Measurements from ENCODE around the gene ZNF3. TPM values are rescaled to one million over a fixed set of nuclear protein-coding genes. Genes with fewer than 3 reads are reported as not detected.

The ZNF3 gene
- total and polyA plus RNA-seq, 2 experiments from 2014 or later = 23.4 to 48.9 TPM

DNA sequence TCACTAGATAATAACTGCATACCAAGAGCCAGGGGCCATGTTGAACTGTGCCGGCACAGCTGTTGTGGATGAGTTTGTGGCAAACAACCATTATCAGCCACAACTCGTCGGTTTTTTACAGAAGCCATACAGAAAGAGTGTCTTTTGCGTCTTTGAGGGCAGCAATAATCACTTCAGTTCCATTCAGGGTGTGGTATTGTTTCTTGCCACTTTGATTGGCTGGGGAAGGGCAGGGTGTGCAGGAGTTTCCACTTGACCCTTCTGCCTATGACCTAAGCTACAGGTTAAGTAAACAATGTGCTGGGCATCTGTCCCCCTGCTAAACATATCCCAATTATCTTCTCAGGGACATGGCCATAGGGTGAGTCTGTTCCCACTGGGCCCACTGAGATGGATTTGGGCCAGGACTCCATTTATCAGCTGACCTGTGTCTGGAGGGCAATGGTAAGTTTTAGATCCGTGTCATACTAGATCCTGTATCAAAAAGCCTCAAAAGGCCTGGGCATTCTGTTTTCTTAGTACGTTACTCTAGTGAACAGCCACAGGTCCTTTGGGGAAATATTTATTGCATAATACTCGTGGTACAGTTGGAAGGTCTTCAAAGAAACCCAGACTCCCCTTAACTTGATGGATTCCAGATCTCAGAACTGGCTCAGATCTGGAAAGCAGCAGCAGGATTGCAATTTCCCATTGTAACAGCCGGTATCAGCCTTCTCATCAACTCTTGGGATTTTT lies 15.9 kb downstream of the ZNF3 start:
- H4K20me1 ChIP-seq (replicated peaks; ENCODE audit: insufficient read depth) = peaks cover 6% of the 10 kb centered on the region
- peaks cover 4% of the 10 kb centered on the region; the same call in 1 of the 2 replicates for H3K79me2 ChIP-seq (replicated peaks; ENCODE audit: insufficient read depth)
- no peak for TF ChIP-seq ZNF114 (CRISPR knock-in tag; IDR thresholded peaks at IDR 0.05)
- TF ChIP-seq, protein P1, sequence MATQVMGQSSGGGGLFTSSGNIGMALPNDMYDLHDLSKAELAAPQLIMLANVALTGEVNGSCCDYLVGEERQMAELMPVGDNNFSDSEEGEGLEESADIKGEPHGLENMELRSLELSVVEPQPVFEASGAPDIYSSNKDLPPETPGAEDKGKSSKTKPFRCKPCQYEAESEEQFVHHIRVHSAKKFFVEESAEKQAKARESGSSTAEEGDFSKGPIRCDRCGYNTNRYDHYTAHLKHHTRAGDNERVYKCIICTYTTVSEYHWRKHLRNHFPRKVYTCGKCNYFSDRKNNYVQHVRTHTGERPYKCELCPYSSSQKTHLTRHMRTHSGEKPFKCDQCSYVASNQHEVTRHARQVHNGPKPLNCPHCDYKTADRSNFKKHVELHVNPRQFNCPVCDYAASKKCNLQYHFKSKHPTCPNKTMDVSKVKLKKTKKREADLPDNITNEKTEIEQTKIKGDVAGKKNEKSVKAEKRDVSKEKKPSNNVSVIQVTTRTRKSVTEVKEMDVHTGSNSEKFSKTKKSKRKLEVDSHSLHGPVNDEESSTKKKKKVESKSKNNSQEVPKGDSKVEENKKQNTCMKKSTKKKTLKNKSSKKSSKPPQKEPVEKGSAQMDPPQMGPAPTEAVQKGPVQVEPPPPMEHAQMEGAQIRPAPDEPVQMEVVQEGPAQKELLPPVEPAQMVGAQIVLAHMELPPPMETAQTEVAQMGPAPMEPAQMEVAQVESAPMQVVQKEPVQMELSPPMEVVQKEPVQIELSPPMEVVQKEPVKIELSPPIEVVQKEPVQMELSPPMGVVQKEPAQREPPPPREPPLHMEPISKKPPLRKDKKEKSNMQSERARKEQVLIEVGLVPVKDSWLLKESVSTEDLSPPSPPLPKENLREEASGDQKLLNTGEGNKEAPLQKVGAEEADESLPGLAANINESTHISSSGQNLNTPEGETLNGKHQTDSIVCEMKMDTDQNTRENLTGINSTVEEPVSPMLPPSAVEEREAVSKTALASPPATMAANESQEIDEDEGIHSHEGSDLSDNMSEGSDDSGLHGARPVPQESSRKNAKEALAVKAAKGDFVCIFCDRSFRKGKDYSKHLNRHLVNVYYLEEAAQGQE (IDR thresholded peaks at IDR 0.05; ENCODE audit: unreplicated experiment) = no peak
- TF ChIP-seq, protein P2, sequence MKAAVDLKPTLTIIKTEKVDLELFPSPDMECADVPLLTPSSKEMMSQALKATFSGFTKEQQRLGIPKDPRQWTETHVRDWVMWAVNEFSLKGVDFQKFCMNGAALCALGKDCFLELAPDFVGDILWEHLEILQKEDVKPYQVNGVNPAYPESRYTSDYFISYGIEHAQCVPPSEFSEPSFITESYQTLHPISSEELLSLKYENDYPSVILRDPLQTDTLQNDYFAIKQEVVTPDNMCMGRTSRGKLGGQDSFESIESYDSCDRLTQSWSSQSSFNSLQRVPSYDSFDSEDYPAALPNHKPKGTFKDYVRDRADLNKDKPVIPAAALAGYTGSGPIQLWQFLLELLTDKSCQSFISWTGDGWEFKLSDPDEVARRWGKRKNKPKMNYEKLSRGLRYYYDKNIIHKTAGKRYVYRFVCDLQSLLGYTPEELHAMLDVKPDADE (IDR thresholded peaks at IDR 0.05) = no peak
- TF ChIP-seq POLR2AphosphoS5 (IDR thresholded peaks at IDR 0.05; ENCODE audit: low read depth) = 0 out of 2 replicates have a peak, but pooled peaks have one; percentile 31
- H3K27ac ChIP-seq (ENCODE audit: low read depth) = no peak overlapping the region
- peaks cover 90% of the 10 kb centered on the region for H3K36me3 Mint-ChIP-seq (ENCODE audit: low read depth)
- 0 out of 2 replicates have a peak, but pooled peaks cover 3% of the 10 kb centered on the region for H3K27me3 ChIP-seq (ENCODE audit: insufficient read depth)
- H3K27ac Mint-ChIP-seq = no peak overlapping the region
- DNase-seq (ENCODE audit: low spot score) (no peak), ATAC-seq (no peak)
- H3K4me3 Mint-ChIP-seq = no peak overlapping the region
- H3K36me3 ChIP-seq (ENCODE audit: insufficient read depth) = peaks cover 28% of the 10 kb centered on the region
- no peaks in the 10 kb centered on the region for H3K4me1 ChIP-seq (ENCODE audit: insufficient read depth)
- H3K4me1 Mint-ChIP-seq = no peaks in the 10 kb centered on the region
- H3K4me3 ChIP-seq = no peak overlapping the region
- no peaks in the 10 kb centered on the region for H3K9me2 ChIP-seq (ENCODE audit: insufficient read depth)
- no peak overlapping the region for H3K4me2 ChIP-seq
- H2AFZ ChIP-seq = no peak overlapping the region
- peaks cover 17% of the 10 kb centered on the region for H3K27me3 Mint-ChIP-seq (ENCODE audit: insufficient read depth, low read depth, poor library complexity)
- peaks cover 24% of the 10 kb centered on the region for H3K9me3 Mint-ChIP-seq
- peaks cover 27% of the 10 kb centered on the region for H3F3A ChIP-seq (replicated peaks; ENCODE audit: low read depth)

DNA sequence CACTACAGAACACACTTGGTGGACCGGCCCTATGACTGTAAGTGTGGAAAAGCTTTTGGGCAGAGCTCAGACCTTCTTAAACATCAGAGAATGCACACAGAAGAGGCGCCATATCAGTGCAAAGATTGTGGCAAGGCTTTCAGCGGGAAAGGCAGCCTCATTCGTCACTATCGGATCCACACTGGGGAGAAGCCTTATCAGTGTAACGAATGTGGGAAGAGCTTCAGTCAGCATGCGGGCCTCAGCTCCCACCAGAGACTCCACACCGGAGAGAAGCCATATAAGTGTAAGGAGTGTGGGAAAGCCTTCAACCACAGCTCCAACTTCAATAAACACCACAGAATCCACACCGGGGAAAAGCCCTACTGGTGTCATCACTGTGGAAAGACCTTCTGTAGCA lies 17.4 kb downstream of the ZNF3 start:
- ATAC-seq = no peak
- TF ChIP-seq CREB1 (CRISPR knock-in tag; IDR thresholded peaks at IDR 0.05; ENCODE audit: low read depth) (no peak), STAT1 (IDR thresholded peaks at IDR 0.05; ENCODE audit: unreplicated experiment) (no peak), JUNB (IDR thresholded peaks at IDR 0.05; ENCODE audit: unreplicated experiment) (no peak), POLR2AphosphoS5 (IDR thresholded peaks at IDR 0.05; ENCODE audit: low read depth) (no peak)
- TF ChIP-seq, protein P1 (IDR thresholded peaks at IDR 0.05; ENCODE audit: unreplicated experiment) = no peak
- TF ChIP-seq, protein P3, sequence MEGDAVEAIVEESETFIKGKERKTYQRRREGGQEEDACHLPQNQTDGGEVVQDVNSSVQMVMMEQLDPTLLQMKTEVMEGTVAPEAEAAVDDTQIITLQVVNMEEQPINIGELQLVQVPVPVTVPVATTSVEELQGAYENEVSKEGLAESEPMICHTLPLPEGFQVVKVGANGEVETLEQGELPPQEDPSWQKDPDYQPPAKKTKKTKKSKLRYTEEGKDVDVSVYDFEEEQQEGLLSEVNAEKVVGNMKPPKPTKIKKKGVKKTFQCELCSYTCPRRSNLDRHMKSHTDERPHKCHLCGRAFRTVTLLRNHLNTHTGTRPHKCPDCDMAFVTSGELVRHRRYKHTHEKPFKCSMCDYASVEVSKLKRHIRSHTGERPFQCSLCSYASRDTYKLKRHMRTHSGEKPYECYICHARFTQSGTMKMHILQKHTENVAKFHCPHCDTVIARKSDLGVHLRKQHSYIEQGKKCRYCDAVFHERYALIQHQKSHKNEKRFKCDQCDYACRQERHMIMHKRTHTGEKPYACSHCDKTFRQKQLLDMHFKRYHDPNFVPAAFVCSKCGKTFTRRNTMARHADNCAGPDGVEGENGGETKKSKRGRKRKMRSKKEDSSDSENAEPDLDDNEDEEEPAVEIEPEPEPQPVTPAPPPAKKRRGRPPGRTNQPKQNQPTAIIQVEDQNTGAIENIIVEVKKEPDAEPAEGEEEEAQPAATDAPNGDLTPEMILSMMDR (conservative IDR thresholded peaks at IDR 0.05; ENCODE audit: low read depth in 2 of 2) = no peak

More for the DNA sequence above, 17.4 kb downstream of the ZNF3 start:
- Histone ChIP-seq H3K9me2 (ENCODE audit: insufficient read depth) (no peaks in the 10 kb centered on the region), H3K27ac (ENCODE audit: low read depth) (no peak overlapping the region), H3F3A (replicated peaks; ENCODE audit: low read depth) (peaks cover 21% of the 10 kb centered on the region), H4K20me1 (replicated peaks; ENCODE audit: insufficient read depth) (peaks cover 6% of the 10 kb centered on the region), H3K4me2 (no peak overlapping the region), H3K27me3 (ENCODE audit: insufficient read depth) (no peaks in the 10 kb centered on the region), H3K4me3 (no peak overlapping the region), H3K79me2 (replicated peaks; ENCODE audit: insufficient read depth) (no peaks in the 10 kb centered on the region), H3K36me3 (ENCODE audit: insufficient read depth) (peaks cover 21% of the 10 kb centered on the region), H3K4me1 (ENCODE audit: insufficient read depth) (no peaks in the 10 kb centered on the region), H2AFZ (no peak overlapping the region)
- H3K36me3 Mint-ChIP-seq (ENCODE audit: low read depth) = peaks cover 86% of the 10 kb centered on the region
- H3K9me3 Mint-ChIP-seq = peaks cover 9% of the 10 kb centered on the region; the same call in 1 of the 3 replicates
- DNase-seq (ENCODE audit: low spot score) = no peak
- H3K4me3 Mint-ChIP-seq = no peak overlapping the region
- no peak overlapping the region; the same call in 1 of the 2 replicates for H3K27ac Mint-ChIP-seq
- no peaks in the 10 kb centered on the region for H3K4me1 Mint-ChIP-seq
- H3K27me3 Mint-ChIP-seq (ENCODE audit: insufficient read depth, low read depth, poor library complexity) = peaks cover 9% of the 10 kb centered on the region
